Gastroesophageal sphincter (tissue), 4 donors: Measurements from ENCODE around the gene IQGAP3. TPM values are rescaled to one million over a fixed set of nuclear protein-coding genes. Genes with fewer than 3 reads are reported as not detected.

ENCODE experiments used
- ATAC-seq: fragments of 150-250 bp; one replicate; pipeline ENCODE4 v1.9.1; 2016; ENCODE audit warnings: mild to moderate bottlenecking, moderate library complexity
- H3K27ac ChIP-seq, 4 donors: fragments of 200-600 bp; sonication (generic) in 3 of 4; 1 replicate in 3 of 4; 2 replicates in 1 of 4; pipeline ENCODE4 v1.5.1; 2016 to 2019
- H3K27me3 ChIP-seq: fragments of 200-600 bp; sonication (generic); one replicate; pipeline ENCODE4 v1.5.1; 2019
- H3K36me3 ChIP-seq, 2 donors: fragments of 200-600 bp; sonication (generic); one replicate each; pipeline ENCODE4 v1.5.1; 2019; ENCODE audit warnings: control low read depth in 1 of 2
- H3K4me1 ChIP-seq, 3 donors: fragments of 200-600 bp; sonication (generic); 1 replicate in 2 of 3; 2 replicates in 1 of 3; pipeline ENCODE4 v1.5.1; 2016 to 2019; ENCODE audit warnings: control low read depth in 2 of 3
- H3K4me3 ChIP-seq, 2 donors: fragments of 200-600 bp; sonication (generic); one replicate each; pipeline ENCODE4 v1.5.1; 2019; ENCODE audit warnings: mild to moderate bottlenecking in 1 of 2, moderate library complexity in 1 of 2
- H3K9me3 ChIP-seq, 3 donors: fragments of 200-600 bp; sonication (generic); one replicate each; pipeline ENCODE4 v1.5.1; 2017 to 2019; ENCODE audit warnings: control low read depth in 2 of 3
- CTCF ChIP-seq, 4 experiments: fragments of 200-600 bp in 2 of 4; fragments of 450-650 bp in 2 of 4; sonication (generic) in 1 of 4; IDR thresholded peaks; one replicate each; pipeline ENCODE4 v1.5.1; 2017 to 2019; ENCODE audit warnings: antibody characterized with exemption in 4 of 4, mild to moderate bottlenecking in 2 of 4, moderate library complexity in 2 of 4
- EP300 ChIP-seq: sonication (generic); formaldehyde crosslinking; IDR thresholded peaks from one replicate; pipeline ENCODE4 v1.6.1; 2017; ENCODE audit warnings: antibody characterized with exemption, mild to moderate bottlenecking
- POLR2A ChIP-seq, 2 donors: fragments of 450-650 bp; IDR thresholded peaks; one replicate each; pipeline ENCODE4 v1.6.1; 2017; ENCODE audit warnings: antibody characterized with exemption in 2 of 2, mild to moderate bottlenecking in 2 of 2, moderate library complexity in 1 of 2
- POLR2AphosphoS5 ChIP-seq: sonication (generic); formaldehyde crosslinking; IDR thresholded peaks from one replicate; pipeline ENCODE4 v1.6.1; 2017; ENCODE audit warnings: antibody characterized with exemption
- WGBS, 2 donors: methylation state at CpG; one replicate each; pipeline ENCODE4 v1.1.5; 2018; ENCODE audit warnings: low coverage in 1 of 2; 5-methylcytosine and 5-hydroxymethylcytosine counted together
- total RNA-seq, 4 donors: library from RNA; depleted of rRNA; stranded (reverse); fragments of >200 nt; gene quantifications; one replicate each; pipeline ENCODE4 v1.1.0, GENCODE V29; 2016

IQGAP3 gene
- total RNA-seq, 4 donors from 2014 or later, result 0.27 to 0.58 (median 0.42) TPM; not detected in 1

GRCh38 chr1:156494309-156494895 is 78.0 kb downstream of the IQGAP3 start:
- no peak for ATAC-seq
- WGBS, 2 donors, result 40 to 58% methylated on average over 2 to 3 of the region's 7 CpGs
- Histone ChIP-seq H3K4me1 (peaks cover 21 to 100% (median 91%) of the 10 kb centered on the region in 3 donors), H3K9me3 (no peaks in the 10 kb centered on the region), H3K27ac (peak overlapping the region; percentile 14 to 100 (median 98)), H3K27me3 (no peaks in the 10 kb centered on the region), H3K36me3 (peaks cover 0 to 4% of the 10 kb centered on the region in 2 donors), H3K4me3 (peak overlapping the region in 1 of 2 donors; percentile 26)
- TF ChIP-seq CTCF (IDR thresholded peaks at IDR 0.05) (no peak), POLR2A (IDR thresholded peaks at IDR 0.05) (no peak)

- TF ChIP-seq EP300 (no peak), POLR2AphosphoS5 (no peak), POLR2A (IDR thresholded peaks at IDR 0.05) (no peak), CTCF (IDR thresholded peaks at IDR 0.05) (no peak)
- Histone ChIP-seq H3K36me3 (peaks cover 0 to 4% of the 10 kb centered on the region in 2 donors), H3K9me3 (no peaks in the 10 kb centered on the region), H3K4me3 (peak overlapping the region in 1 of 2 donors; percentile 26), H3K27me3 (no peaks in the 10 kb centered on the region), H3K4me1 (peaks cover 21 to 100% (median 97%) of the 10 kb centered on the region in 3 donors), H3K27ac (peak overlapping the region in 3 of 4 donors; percentile 96 to 100 (median 99))
- no peak for ATAC-seq
Observed at GRCh38 chr1:156493742-156494141, 78.6 kb downstream of the IQGAP3 start.

- peak overlapping the region in 1 of 2 donors; percentile 26 for H3K4me3 ChIP-seq
- WGBS, 2 donors, result 4 to 15% methylated on average over 3 to 4 of the region's 11 CpGs
- H3K27ac ChIP-seq, result peak overlapping the region; percentile 31 to 100 (median 98)
- TF ChIP-seq POLR2A (IDR thresholded peaks at IDR 0.05) (no peak), EP300 (no peak), POLR2AphosphoS5 (no peak), CTCF (IDR thresholded peaks at IDR 0.05) (no peak)
- no peaks in the 10 kb centered on the region for H3K27me3 ChIP-seq
- H3K36me3 ChIP-seq, result peaks cover 0 to 4% of the 10 kb centered on the region in 2 donors
- ATAC-seq, result no peak
- H3K9me3 ChIP-seq, result no peaks in the 10 kb centered on the region
- peaks cover 21 to 100% (median 97%) of the 10 kb centered on the region in 3 donors for H3K4me1 ChIP-seq
Observed at GRCh38 chr1:156493154-156493631, 79.2 kb downstream of the IQGAP3 start.

- peak overlapping the region in 1 of 2 donors; percentile 26 for H3K4me3 ChIP-seq
- ATAC-seq, result no peak
Observed at GRCh38 chr1:156492591-156493080, 79.7 kb downstream of the IQGAP3 start.

More at GRCh38 chr1:156492591-156493080, 79.7 kb downstream of the IQGAP3 start:
- TF ChIP-seq EP300 (no peak), POLR2A (IDR thresholded peaks at IDR 0.05) (no peak), CTCF (IDR thresholded peaks at IDR 0.05) (no peak), POLR2AphosphoS5 (no peak)
- Histone ChIP-seq H3K36me3 (peaks cover 0 to 4% of the 10 kb centered on the region in 2 donors), H3K4me1 (peaks cover 21 to 100% (median 96%) of the 10 kb centered on the region in 3 donors), H3K27ac (peak overlapping the region; percentile 31 to 100 (median 98)), H3K9me3 (no peaks in the 10 kb centered on the region), H3K27me3 (no peaks in the 10 kb centered on the region)
- WGBS, 2 donors, result 40% methylated on average over 3 of the region's 7 CpGs; no CpG with 5 or more reads in 1 of the 2 donors
